ENCODE measurements around the gene ADTRP. TPM values are rescaled to one million over a fixed set of nuclear protein-coding genes. Genes with fewer than 3 reads are reported as not detected.

ADTRP gene
- total and polyA plus RNA-seq, 2 of the 13 experiments (the other 11 are each of a cell fraction or from before 2014, with no cell fraction given), result not detected

DNA sequence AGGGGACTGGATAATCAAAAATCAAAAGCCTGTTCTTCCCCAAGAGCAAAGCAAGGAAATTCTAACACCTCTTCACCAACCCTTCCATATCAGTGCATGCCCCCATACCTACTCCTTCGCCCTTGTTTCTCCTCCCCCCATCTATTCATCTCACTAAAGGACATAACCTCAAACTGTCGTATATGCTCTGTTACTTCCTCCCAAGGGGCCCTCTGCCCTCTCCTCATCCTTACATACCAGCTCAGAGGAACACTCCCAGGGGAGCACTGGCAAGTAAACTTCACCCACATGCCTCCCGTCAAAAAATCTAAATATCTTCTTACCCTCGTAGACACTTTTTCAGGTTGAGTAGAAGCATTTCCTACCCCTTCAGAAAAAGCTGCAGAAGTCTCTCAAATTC lies 9.4 kb upstream of the ADTRP start:
- Histone ChIP-seq H3K27me3 (ENCODE audit: control insufficient read depth in 1 of 2, insufficient read depth in 2 of 2, low read length in 2 of 2) (peaks cover 0 to 27% of the 10 kb centered on the region in 2 experiments; a peak in 4 of 5 replicates), H2AFZ (ENCODE audit: low read length) (no peak overlapping the region), H4K20me1 (ENCODE audit: insufficient read depth, low read length) (no peaks in the 10 kb centered on the region), H3K4me2 (ENCODE audit: low read depth, low read length) (no peak overlapping the region), H3K9ac (ENCODE audit: insufficient read depth, low read depth, low read length) (no peak overlapping the region), H3K79me2 (ENCODE audit: insufficient read depth, low read length) (no peaks in the 10 kb centered on the region), H3K9me3 (ENCODE audit: low read length) (no peaks in the 10 kb centered on the region), H3K4me1 (ENCODE audit: insufficient read depth, low read length) (no peaks in the 10 kb centered on the region), H3K27ac (ENCODE audit: extremely low read length, insufficient read depth, low read length) (no peak overlapping the region), H3K4me3 (replicated peaks in 1 of 3; ENCODE audit: insufficient read depth in 1 of 3, low read depth in 2 of 3, low read length in 3 of 3) (no peak overlapping the region), H3K36me3 (replicated peaks in 1 of 2; ENCODE audit: control insufficient read depth in 1 of 2, insufficient read depth in 2 of 2, low read length in 2 of 2) (no peaks in the 10 kb centered on the region)
- no peak for ATAC-seq
- no peak for DNase-seq (ENCODE audit: low spot score)
- intact Hi-C loops (cut with micrococcal nuclease; ENCODE audit: unreplicated experiment) (no loop called here), in situ Hi-C loops (cut with HindIII; ENCODE audit: extremely low pct_ligation_motif_present, low pct_unique_long_range_greater_than_20kb) (no loop called here)
- ChIA-PET POLR2A (no interaction called here), CTCF (ENCODE audit: low intra/inter-chr PET ratio, low total read pairs) (no interaction called here)
- FAIRE-seq, result no peak
- no peak for TF ChIP-seq SPEN (CRISPR knock-in tag; IDR thresholded peaks at IDR 0.05; ENCODE audit: low read depth)
- no TSS peak for BruUV-seq (replicated peaks)
- 34% methylated on average over 4 of the region's 4 CpGs for WGBS (ENCODE audit: low lambda C conversion rate)

DNA sequence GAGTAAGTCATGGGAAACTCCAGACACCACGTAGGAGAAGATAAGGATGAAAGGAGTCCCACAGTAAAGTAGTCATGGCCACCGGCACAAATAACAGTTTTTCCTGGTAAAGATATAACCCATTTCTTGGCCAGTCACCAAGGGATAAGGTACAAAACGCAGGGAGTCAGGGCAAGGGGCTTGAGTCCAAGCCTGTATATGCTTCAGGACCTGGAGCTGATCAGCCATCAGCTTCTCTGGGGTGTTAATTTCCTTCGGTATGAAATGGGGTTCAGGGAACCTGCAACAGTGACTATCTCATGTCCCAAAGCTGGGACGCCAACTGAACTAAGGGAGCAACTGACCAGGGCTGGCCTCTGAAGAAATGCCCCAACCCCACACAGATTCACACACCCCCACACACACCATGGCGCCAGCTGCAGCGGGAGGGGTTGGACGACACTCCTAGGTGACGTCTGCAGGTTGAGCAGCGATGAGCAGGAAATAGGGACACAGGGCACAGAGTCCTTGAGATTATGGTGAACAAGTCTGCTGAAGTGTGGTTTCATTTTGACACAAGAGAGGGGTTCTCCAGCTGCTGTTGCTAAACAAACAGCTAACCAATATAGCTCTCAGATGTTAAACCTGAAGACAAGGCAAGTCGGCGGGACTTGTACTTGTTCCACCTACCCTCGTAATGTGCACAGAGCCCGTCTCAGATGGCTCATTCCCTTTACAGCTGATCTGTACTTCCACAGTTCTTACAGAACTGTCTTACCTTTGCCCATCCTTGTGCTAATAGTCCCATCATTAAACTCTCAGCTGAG lies 7.4 kb upstream of the ADTRP start:
- DNase-seq (ENCODE audit: low spot score) (no peak), FAIRE-seq (no peak), ATAC-seq (no peak)
- H3K79me2 ChIP-seq (ENCODE audit: insufficient read depth, low read length), result no peaks in the 10 kb centered on the region
- no peak overlapping the region for H3K4me3 ChIP-seq (replicated peaks in 1 of 3; ENCODE audit: insufficient read depth in 1 of 3, low read depth in 2 of 3, low read length in 3 of 3)
- intact Hi-C loops (cut with micrococcal nuclease; ENCODE audit: unreplicated experiment) (no loop called here), in situ Hi-C loops (cut with HindIII; ENCODE audit: extremely low pct_ligation_motif_present, low pct_unique_long_range_greater_than_20kb) (no loop called here)
- no peak overlapping the region for H3K4me2 ChIP-seq (ENCODE audit: low read depth, low read length)
- POLR2A ChIA-PET, result no interaction called here
- no peak overlapping the region for H3K27ac ChIP-seq (ENCODE audit: extremely low read length, insufficient read depth, low read length)
- 35% methylated on average over 14 of the region's 14 CpGs for WGBS (ENCODE audit: low lambda C conversion rate)
- no peaks in the 10 kb centered on the region for H4K20me1 ChIP-seq (ENCODE audit: insufficient read depth, low read length)
- no peak overlapping the region for H3K9ac ChIP-seq (ENCODE audit: insufficient read depth, low read depth, low read length)
- CTCF ChIA-PET (ENCODE audit: low intra/inter-chr PET ratio, low total read pairs), result no interaction called here
- no peaks in the 10 kb centered on the region for H3K9me3 ChIP-seq (ENCODE audit: low read length)
- no peak for TF ChIP-seq NFKBIZ (CRISPR knock-in tag; IDR thresholded peaks at IDR 0.05)
- TF ChIP-seq, protein P1, sequence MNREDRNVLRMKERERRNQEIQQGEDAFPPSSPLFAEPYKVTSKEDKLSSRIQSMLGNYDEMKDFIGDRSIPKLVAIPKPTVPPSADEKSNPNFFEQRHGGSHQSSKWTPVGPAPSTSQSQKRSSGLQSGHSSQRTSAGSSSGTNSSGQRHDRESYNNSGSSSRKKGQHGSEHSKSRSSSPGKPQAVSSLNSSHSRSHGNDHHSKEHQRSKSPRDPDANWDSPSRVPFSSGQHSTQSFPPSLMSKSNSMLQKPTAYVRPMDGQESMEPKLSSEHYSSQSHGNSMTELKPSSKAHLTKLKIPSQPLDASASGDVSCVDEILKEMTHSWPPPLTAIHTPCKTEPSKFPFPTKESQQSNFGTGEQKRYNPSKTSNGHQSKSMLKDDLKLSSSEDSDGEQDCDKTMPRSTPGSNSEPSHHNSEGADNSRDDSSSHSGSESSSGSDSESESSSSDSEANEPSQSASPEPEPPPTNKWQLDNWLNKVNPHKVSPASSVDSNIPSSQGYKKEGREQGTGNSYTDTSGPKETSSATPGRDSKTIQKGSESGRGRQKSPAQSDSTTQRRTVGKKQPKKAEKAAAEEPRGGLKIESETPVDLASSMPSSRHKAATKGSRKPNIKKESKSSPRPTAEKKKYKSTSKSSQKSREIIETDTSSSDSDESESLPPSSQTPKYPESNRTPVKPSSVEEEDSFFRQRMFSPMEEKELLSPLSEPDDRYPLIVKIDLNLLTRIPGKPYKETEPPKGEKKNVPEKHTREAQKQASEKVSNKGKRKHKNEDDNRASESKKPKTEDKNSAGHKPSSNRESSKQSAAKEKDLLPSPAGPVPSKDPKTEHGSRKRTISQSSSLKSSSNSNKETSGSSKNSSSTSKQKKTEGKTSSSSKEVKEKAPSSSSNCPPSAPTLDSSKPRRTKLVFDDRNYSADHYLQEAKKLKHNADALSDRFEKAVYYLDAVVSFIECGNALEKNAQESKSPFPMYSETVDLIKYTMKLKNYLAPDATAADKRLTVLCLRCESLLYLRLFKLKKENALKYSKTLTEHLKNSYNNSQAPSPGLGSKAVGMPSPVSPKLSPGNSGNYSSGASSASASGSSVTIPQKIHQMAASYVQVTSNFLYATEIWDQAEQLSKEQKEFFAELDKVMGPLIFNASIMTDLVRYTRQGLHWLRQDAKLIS (CRISPR knock-in tag; IDR thresholded peaks at IDR 0.05), result no peak
- TF ChIP-seq, protein P2, sequence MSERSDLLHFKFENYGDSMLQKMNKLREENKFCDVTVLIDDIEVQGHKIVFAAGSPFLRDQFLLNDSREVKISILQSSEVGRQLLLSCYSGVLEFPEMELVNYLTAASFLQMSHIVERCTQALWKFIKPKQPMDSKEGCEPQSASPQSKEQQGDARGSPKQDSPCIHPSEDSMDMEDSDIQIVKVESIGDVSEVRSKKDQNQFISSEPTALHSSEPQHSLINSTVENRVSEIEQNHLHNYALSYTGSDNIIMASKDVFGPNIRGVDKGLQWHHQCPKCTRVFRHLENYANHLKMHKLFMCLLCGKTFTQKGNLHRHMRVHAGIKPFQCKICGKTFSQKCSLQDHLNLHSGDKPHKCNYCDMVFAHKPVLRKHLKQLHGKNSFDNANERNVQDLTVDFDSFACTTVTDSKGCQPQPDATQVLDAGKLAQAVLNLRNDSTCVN (CRISPR knock-in tag; IDR thresholded peaks at IDR 0.05; ENCODE audit: borderline replicate concordance), result no peak
- TF ChIP-seq, protein P3, sequence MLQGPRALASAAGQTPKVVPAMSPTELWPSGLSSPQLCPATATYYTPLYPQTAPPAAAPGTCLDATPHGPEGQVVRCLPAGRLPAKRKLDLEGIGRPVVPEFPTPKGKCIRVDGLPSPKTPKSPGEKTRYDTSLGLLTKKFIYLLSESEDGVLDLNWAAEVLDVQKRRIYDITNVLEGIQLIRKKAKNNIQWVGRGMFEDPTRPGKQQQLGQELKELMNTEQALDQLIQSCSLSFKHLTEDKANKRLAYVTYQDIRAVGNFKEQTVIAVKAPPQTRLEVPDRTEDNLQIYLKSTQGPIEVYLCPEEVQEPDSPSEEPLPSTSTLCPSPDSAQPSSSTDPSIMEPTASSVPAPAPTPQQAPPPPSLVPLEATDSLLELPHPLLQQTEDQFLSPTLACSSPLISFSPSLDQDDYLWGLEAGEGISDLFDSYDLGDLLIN (CRISPR knock-in tag; IDR thresholded peaks at IDR 0.05; ENCODE audit: borderline replicate concordance), result no peak
- no peak overlapping the region for H2AFZ ChIP-seq (ENCODE audit: low read length)
- no peaks in the 10 kb centered on the region for H3K36me3 ChIP-seq (replicated peaks in 1 of 2; ENCODE audit: control insufficient read depth in 1 of 2, insufficient read depth in 2 of 2, low read length in 2 of 2)
- peaks cover 0 to 27% of the 10 kb centered on the region in 2 experiments; a peak in 4 of 5 replicates for H3K27me3 ChIP-seq (ENCODE audit: control insufficient read depth in 1 of 2, insufficient read depth in 2 of 2, low read length in 2 of 2)
- no peaks in the 10 kb centered on the region for H3K4me1 ChIP-seq (ENCODE audit: insufficient read depth, low read length)
- no TSS peak for BruUV-seq (replicated peaks)

Data from HepG2 (cell line).